GM18520 (cell line): ENCODE measurements around the gene KIFC1.

Experiments
- ATAC-seq: cut with Tn5 transposase; IDR thresholded peaks from one replicate; pipeline ENCODE4 v1.9.1; 2021; ENCODE audit not compliant: unreplicated experiment

The KIFC1 gene

DNA sequence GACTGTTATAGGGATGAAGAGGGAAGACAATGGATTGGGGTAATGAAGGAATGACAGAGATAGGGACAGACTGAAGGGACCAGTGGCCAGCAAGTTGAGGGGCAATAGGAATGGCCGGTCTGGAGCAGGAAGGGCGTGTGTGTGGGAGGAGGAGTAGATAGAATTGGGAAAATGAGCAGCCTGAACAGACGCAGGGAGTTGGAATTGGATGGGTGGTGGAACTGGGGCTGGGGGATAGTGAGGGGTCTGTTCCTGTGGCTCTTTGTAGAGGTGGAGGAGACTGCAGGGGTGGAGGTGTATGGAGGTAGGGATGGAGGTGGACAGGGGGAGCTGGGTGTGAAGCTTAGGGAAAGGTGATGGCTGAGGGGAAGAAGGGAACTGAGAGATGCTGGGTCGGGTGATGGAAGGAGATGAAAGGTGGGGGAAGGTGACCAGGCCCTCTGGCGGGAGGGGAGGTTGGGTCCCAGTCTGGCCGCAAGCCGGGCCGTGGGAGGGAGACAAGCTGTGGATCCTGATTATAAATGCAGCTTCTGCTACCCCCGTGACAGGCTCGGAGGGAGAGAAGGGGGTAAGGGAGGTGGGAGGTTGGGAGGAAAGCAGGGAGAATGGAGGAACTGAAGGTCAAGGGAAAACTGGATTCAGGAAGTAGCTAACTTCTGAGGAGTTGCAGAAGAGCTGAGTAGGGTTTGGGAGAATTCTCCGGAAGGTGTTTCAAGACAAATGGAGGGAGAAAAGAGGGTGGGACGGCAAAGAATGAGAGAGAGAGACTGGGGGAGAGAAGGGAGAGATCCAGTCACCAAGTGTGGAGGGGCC, 33.4 kb downstream of the KIFC1 start:
- no peak for ATAC-seq

DNA sequence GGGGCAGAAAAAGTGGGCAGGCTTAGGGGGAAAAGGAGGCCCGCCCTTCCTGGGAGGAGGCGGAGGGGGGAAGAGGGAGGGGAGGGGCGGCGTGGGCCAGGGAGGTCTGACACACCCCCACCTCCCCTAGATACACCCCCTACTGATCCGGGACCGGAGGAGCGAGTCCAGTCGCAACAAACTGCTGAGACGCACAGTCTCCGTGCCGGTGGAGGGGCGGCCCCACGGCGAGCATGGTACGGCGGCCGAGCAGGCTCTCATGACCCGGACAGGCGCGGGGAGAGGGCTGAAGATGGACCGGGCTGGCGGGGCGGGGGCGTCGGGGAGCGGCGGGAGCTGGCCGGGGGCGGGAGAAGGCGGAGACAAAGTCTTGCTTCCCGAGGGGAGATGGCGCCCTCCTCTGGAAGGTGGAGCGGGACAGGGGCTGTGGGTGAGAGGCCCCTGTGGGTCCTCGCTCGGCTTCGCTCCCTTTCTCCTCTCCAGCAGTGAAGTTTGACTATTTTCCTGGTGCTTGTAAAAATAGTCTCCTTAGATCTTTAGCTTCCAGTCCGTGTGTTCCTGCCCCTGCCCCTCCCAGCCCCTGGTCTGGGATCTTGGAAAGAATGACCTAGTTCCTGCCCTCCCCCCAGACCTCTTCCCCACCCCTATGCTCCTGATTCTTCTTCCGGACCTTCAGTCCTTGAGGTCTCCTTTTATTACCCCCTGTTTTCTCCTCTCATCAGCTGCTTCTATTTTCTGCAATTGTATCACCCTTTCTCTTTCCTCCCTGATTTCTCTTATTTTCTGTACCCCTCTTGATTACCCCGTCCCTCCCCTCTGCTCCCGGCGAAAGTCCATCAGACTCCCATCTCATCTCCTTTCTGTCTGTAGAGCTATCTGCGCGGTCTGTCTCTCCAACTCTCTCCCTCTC, 34.3 kb downstream of the KIFC1 start:
- ATAC-seq, result no peak

DNA sequence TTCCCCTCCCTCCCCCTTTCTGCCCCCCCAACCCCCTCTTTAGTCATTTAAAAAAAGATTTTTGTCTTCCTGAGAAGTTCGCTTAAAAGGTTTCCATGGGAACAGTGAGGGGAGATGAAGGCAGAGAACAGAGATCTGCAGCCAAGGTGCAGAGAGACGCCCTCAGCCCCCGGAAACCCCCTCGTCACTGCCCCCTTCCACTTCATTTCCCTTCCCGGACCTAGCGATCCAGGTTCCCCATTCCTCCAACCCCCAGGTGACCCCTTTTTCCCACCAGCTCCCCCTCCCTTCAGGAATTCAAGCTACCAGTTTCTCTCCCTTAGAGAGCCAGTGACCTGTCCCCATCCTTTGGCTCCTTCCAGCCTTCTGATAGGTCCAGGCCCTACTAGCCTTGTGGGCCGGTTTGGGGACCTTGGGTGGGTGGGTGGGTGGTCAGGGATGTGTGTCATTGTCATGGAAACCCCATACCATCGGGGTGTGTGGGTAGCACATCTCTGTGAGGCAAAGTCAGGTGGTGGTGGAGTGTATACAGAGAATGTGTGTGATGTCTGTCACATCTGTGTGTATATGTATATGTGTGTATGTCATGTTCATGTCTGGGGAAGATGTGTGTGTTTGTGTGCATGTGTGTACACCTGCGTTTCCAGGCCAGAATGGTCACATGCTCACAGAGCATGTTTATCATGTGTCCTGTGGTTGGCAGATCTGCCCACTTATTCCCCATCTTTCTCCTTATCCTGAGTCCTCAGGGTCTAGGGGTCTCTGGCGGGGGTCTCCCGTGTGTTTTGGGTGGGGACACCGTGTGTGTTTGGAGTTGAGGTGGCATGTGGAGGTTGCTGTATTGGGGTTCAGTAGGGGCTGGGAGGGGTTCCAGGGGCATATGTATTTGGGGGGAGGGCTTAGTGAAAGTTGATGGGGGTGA, 35.2 kb downstream of the KIFC1 start:
- ATAC-seq, result no peak

DNA sequence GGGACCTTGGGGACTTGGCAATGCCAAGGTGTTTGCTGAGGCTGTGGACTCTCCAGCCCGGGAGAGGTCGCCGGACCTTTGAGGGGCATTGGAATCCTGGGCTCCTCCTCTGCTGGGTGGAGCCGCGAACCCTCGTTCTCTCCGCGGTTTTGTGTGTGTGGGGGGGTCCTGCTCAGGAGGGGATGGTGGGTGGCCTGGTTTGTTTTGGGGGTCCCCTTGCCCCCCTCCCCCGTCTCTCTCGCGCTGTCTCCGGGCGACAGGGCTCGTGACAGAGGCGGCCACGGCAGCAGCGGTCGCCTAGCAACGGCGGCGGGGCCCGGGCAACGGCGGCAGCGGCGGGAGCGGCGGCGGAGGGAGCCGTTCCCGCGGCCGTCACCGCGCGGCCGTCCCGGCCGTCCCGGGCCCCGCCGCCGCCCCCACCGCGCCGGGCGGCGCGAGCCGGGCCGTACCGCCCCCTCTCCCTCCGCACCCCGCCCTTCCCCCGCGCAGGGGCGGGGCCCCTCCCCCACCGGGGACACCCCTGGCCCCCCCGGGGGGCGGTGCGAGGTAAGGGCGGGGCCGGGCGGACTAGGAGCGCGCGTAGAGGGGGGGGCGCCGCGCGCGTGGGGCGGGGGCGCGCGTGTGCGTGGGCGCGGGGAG, 36.1 kb downstream of the KIFC1 start:
- no peak for ATAC-seq

DNA sequence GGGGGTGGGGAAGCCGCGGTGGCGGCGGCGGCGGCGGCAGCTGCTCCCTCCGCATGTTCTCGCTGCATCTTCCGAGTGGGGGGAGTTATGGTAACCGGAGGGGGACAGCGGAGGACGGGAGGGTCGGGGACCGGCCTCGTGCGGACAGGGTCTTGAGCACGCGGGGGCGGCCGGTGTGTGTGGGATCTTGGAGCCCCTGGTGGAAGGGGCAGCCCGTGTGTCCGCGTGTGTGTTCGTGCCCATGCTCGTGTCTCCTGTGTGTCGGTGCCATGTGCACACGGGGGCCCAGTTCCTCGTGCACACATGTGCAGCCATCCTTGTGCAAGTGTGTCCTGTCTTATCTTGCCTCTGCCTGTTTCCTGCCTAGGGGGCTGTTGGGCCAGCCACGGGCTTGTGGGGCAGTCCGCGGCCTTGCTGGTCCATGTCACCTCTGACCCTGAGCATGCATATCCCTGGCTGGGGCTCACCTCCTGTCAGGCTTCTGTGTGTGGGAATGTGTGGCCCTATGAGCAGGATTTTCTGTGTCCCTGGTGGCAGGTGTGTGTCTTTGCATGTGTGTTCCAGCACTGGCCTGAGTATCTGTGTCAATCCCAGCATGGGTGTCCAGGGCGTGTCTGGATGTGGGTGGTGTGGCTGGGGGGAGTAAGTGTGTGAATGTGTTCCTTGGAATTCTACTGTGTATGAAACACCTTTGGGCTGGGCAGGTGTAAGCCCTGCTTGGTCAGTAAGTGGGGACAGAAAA, 36.8 kb downstream of the KIFC1 start:
- no peak for ATAC-seq

DNA sequence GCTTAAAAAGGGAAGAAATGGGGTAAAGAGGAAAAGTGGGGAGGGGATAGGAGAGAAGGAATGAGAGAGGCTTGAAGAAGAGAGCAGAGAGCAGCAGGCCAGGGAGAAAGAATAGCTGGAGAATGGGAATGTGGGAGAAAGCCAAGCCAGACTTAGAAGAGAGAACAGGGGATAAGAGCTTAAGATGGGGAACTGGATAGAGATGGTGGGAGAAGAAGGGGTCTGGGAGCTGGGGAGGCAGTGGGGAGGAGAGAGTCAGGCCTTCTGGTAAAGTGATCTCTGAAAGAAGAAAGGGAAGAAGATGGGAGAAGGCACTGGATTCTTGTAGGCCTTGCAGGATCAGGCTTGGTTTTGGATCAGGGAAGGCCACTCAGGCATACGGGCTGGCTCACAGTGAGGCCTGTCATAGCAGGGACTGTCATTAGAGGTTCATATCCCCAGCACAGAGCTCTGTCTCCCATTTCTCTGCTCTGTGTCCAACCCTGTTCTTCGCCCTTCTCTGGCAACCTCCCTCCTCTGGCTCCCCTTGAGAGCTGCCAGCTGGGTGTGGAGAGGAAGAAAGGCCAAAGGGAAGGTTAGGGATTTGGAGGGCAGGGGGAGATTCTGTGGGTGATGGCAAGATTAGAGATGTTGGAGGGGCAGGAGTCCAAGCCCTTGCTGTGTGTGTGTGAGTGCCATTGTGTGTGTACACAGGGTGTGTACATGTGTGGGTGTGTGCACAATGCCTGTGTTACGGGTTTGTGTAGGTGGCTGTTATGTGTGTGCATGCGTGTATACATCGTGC, 37.5 kb downstream of the KIFC1 start:
- ATAC-seq, result no peak

DNA sequence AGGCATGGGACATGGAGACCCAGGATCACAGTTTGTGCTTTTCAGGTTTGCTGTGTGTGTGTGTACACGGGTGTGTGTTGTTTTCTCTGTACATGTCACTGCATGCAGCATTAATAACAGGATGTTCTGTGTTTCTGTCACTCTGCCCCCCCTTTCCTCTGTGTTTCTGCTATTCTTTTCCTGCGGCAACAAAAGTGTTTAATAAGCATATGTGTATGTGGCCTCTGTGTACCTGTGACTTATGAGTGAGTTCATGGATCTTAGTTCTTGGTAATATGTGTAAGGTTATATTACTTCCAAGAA, 38.1 kb downstream of the KIFC1 start:
- ATAC-seq, result no peak

DNA sequence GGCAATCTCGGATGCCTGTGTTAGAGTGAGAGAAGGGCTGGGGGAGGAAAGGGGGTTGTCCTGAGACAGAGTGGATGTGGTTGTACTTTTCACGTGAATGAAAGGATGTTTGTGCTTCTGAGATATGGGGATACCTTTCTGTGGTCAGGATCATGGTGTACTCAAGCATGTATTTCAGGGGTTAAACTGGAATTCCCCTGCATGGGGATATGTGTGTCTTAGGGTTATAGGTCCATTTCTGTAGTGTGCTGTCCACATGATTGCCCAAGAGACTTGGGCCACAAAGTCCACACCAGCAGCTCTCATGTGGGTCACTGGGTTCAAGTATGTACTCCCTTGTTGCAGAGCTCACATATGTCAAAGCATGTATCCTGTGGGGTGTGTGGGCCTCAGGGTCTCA, 38.7 kb downstream of the KIFC1 start:
- no peak for ATAC-seq

DNA sequence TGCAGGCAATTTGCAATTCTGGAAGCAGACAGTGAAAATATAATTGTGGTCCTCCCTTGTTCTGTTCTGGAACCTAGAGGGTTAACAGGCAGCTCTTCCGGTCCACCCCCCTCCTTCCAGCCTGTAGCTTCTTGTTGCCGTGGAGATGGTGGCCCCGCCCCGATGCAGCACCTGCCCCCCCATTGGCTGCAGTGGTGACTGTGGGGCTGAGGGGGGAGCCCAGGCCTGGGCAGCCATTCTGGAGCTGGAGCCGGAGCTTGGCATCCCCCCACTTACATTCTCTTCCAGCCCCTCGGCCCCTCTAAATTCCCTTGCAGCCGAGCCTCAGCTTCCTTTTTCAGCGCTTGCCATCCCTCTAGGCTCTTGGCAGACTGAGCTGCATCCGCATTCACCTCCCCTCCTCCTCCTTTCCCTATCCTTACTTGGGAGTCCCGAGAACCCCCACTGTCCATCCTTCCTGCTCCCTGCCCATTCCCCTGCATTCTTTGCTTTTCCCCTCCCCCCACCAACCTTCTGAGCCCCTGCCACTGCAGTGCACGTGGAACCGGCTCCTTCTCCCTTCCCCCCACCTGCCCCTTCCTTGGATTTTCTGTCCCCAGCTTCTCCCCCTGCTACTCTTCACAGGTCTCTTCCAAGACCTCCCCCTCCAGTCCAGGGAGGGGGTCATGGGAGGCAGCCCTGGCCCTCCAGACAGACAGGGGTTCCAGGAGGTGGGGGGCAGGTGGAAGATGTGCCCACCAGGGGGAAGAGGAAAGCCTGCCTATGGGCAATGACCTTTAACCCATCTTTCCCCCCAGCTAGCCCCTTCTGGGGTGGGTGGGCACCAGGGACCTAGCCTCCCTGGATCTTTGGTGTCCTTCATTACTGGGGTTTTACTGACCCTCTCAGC, 39.6 kb downstream of the KIFC1 start:
- ATAC-seq, result no peak

DNA sequence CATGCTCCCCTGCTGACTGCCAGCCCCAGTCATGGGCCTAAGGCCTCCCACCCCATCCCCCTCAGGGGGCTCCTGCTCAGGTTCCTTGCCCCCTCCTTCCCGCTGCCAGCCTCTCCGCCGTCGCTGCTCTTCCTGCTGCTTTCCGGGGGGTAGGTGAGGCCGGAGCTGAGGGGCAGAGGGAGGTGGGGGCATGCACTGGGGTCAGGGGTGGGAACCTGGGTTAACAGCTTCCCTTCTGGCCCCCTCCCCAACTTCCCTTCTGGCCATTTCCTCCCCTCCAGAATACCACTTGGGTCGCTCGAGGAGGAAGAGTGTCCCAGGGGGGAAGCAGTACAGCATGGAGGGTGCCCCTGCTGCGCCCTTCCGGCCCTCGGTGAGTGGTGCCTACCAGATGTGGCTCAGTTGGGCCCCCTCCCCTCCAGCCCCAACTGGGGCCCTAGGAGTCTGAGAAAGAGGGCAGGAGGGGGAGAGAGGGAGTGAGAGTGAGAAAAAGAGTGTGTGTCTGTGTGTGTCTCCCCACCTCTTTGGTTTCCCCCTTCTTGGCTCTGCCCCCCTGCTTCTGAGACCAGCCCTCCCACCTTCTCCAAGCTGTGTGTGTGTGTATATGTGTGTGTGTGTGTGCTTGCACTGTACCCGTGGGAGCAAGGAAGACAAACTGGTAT, 40.4 kb downstream of the KIFC1 start:
- no peak for ATAC-seq

DNA sequence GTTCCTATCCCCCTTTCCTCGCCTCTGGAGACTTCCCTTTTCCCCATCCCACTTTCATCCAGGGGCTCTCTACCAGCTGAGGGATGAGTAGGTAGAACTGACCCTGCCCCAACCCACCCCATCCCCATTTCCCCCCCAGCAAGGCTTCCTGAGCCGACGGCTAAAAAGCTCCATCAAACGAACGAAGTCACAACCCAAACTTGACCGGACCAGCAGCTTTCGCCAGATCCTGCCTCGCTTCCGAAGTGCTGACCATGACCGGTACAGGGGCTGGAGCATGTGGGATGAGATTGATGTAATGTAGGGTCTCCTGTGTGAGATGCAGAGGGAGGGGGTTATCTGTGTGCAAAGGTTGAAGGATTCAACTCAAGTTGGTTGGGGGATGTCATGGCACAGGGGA, 40.9 kb downstream of the KIFC1 start:
- ATAC-seq, result no peak

DNA sequence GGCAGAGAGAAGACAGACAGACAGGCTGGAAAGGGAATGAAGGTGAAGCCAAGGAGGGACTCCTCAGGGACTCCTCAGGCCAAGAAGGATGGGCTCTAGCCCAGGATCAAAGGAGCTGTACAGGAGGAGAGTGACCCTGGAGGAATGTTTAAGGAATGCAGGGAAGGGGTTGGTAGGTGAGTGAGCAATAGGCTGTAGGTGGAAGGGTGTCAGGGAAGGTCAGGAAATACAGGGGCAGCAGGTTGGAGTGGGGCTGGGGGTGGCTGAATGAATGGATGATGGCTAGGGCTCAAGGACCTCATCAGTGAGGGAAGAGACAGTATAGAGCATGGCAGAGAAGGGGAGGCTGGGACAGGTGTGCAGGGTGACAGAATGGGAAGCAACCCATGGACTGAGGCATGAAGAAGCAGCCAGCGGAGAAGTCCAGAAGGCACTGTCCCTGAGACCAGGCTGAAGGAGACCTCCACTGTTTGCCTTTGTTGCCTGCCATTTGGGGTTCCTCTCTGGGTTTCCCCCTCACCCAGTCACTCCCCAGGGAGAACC, 41.4 kb downstream of the KIFC1 start:
- no peak for ATAC-seq

DNA sequence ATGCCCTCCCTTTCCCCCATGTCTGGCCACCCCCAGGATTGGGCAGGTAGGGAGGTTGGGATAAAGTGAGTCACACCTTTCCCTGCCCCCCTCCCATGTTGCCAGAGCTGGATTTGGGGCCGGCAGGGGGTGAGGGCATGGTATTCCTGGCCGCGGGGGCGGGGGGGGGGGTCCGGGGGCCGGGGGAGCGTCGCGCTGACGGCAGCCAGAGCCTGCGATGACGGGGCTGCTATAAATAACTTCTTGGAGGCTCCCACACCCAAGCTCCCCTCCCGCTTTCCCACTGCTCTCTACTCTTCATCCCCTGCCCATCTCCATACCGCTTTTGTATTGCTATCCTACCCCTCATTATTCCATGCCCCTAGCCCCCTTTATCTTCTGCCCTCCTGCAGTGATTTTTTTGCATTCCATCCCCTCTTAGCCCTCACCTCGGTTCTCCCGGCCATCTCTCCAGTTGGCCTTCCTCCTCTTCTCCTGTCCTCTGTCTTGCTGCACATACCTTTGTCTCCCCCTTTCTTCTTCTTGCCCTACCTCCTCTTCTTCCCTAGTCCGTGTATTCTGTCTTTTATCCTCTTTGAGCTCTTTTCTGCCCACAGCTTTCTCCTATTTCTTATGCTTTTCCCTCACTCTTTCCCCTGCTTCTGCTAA, 42.0 kb downstream of the KIFC1 start:
- no peak for ATAC-seq

DNA sequence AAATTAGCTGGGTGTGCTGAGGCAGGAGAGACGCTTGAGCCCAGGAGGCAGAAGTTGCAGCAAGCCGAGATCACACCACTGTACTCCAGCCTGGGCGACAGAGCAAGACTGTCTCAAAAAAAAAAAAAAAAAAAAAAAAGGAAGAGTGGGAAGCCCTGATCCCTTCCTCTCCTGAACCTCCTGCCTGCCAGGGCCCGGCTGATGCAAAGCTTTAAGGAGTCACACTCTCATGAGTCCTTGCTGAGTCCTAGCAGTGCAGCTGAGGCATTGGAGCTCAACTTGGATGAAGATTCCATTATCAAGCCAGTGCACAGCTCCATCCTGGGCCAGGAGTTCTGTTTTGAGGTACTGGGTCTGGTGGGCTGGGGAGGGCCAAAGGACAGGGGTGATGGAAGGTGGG, 43.3 kb downstream of the KIFC1 start:
- ATAC-seq, result no peak

DNA sequence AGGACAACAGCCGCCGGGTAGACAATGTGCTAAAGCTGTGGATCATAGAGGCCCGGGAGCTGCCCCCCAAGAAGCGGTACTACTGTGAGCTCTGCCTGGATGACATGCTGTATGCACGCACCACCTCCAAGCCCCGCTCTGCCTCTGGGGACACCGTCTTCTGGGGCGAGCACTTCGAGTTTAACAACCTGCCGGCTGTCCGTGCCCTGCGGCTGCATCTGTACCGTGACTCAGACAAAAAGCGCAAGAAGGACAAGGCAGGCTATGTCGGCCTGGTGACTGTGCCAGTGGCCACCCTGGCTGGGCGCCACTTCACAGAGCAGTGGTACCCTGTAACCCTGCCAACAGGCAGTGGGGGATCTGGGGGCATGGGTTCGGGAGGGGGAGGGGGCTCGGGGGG, 46.0 kb downstream of the KIFC1 start:
- no peak for ATAC-seq

DNA sequence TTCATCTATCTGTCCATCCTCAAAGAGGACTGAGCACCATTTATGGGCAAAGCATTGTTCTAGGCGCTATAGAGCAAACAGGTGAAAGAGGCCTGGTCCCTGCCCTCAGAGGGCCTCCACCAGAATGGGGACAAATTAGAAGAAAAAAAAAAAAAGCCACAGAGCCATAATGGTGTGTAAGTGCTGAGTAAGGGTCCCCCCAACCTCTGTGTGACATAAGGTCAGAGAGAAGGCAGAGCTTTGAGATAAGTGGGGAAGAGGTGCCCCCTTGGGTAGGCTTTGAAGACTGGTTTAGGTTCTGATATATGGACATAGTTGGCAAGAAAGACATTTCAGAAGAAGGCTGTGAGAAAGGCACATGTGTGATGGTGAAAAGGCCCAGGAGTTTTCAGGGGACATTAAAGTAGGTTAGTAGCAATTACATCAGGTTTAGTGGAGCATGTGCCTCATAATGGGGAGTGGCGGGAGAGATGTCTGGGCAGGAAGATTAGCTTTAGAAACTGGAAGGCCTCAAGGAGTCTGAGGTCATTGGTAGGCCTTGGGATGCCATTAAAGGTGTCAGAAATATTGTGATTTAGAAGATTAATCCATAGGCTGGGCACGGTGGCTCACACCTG, 47.5 kb downstream of the KIFC1 start:
- no peak for ATAC-seq
